ENCODE results near the gene DPCD.

DNA sequence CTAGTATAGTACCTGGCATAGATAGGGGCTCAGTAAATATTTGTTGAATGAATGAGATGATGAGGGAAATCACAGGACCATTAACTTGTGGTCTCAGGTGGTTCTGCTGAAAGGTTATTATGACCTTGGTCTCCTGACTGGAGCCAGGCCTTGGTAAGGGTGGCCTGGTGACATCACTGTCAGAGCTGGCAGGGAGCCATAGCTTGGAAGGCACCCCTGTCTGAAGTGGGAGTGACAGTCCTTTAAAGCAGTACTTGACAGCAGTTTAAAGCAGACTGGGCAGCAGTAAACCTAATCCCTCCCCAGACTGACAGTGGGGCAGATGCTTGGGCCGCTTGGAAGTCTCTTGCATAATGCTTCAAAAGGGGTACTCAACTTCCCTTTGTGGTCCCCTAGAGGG, 13.4 kb downstream of the DPCD start:
- TF ChIP-seq, protein P1, sequence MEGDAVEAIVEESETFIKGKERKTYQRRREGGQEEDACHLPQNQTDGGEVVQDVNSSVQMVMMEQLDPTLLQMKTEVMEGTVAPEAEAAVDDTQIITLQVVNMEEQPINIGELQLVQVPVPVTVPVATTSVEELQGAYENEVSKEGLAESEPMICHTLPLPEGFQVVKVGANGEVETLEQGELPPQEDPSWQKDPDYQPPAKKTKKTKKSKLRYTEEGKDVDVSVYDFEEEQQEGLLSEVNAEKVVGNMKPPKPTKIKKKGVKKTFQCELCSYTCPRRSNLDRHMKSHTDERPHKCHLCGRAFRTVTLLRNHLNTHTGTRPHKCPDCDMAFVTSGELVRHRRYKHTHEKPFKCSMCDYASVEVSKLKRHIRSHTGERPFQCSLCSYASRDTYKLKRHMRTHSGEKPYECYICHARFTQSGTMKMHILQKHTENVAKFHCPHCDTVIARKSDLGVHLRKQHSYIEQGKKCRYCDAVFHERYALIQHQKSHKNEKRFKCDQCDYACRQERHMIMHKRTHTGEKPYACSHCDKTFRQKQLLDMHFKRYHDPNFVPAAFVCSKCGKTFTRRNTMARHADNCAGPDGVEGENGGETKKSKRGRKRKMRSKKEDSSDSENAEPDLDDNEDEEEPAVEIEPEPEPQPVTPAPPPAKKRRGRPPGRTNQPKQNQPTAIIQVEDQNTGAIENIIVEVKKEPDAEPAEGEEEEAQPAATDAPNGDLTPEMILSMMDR (IDR thresholded peaks at IDR 0.05), result no peak
- no peak for TF ChIP-seq POLR2A (IDR thresholded peaks at IDR 0.05)
